Mesenchymal stem cell (in vitro differentiated cells and primary cell): ENCODE data around the gene CRYL1.

ENCODE experiments used
- DNase-seq: peaks from one replicate; pipeline ENCODE4 v3.0.0-alpha.2; 2013
- H2AFZ ChIP-seq: one replicate; pipeline ENCODE4 v1.6.1; 2013; ENCODE audit warnings: low read depth, mild to moderate bottlenecking, control low read depth, inconsistent platforms, low read length, moderate library complexity
- H2AK5ac ChIP-seq: 2 replicates; pipeline ENCODE4 v1.6.1; 2013; ENCODE audit warnings: low read length, moderate library complexity, mild to moderate bottlenecking, inconsistent platforms; ENCODE audit not compliant: severe bottlenecking
- H2BK120ac ChIP-seq: one replicate; pipeline ENCODE4 v1.6.1; 2013; ENCODE audit warnings: low read depth, mild to moderate bottlenecking, inconsistent platforms, low read length, moderate library complexity
- H2BK12ac ChIP-seq, 2 experiments: one replicate each; pipeline ENCODE4 v1.6.1; 2013; ENCODE audit warnings: inconsistent platforms in 2 of 2, low read length in 2 of 2, mild to moderate bottlenecking in 2 of 2, moderate library complexity in 2 of 2, control low read depth in 1 of 2
- H2BK15ac ChIP-seq: one replicate; pipeline ENCODE4 v1.6.1; 2013; ENCODE audit warnings: mild to moderate bottlenecking, low read depth, inconsistent platforms; ENCODE audit not compliant: poor library complexity, severe bottlenecking
- H2BK5ac ChIP-seq: 2 replicates; pipeline ENCODE4 v1.6.1; 2013; ENCODE audit warnings: low read depth, mild to moderate bottlenecking, low read length, control low read depth, inconsistent platforms; ENCODE audit not compliant: poor library complexity, severe bottlenecking
- H3K14ac ChIP-seq, 2 experiments: one replicate each; pipeline ENCODE4 v1.6.1; 2013; ENCODE audit warnings: inconsistent platforms in 2 of 2, low read length in 2 of 2, control low read depth in 1 of 2, mild to moderate bottlenecking in 1 of 2, moderate library complexity in 1 of 2
- H3K18ac ChIP-seq, 2 experiments: one replicate each; pipeline ENCODE4 v1.6.1; 2013; ENCODE audit warnings: inconsistent platforms in 2 of 2, low read length in 2 of 2, control low read depth in 1 of 2, low read depth in 1 of 2, mild to moderate bottlenecking in 1 of 2
- H3K23ac ChIP-seq, 2 experiments: one replicate each; pipeline ENCODE4 v1.6.1; 2013; ENCODE audit warnings: inconsistent platforms in 2 of 2, low read length in 2 of 2, mild to moderate bottlenecking in 2 of 2, moderate library complexity in 2 of 2, control low read depth in 1 of 2
- H3K27ac ChIP-seq: 2 replicates; pipeline ENCODE4 v1.5.1; 2013; ENCODE audit warnings: mild to moderate bottlenecking, moderate library complexity, low read length, control low read depth, inconsistent platforms; ENCODE audit not compliant: poor library complexity, severe bottlenecking
- H3K27me3 ChIP-seq, 2 experiments: 2 replicates each; pipeline versions ENCODE4 v1.6.1 to v1.7.0; 2013; ENCODE audit warnings: low read length in 2 of 2, mild to moderate bottlenecking in 2 of 2, moderate library complexity in 2 of 2, control low read depth in 1 of 2, inconsistent platforms in 1 of 2; ENCODE audit not compliant: control insufficient read depth in 1 of 2, insufficient read depth in 1 of 2
- H3K36me3 ChIP-seq, 2 experiments: 2 replicates each; pipeline versions ENCODE4 v1.6.1 to v1.7.0; 2013; ENCODE audit warnings: low read length in 2 of 2, control low read depth in 1 of 2, inconsistent platforms in 1 of 2, low read depth in 1 of 2, mild to moderate bottlenecking in 1 of 2; ENCODE audit not compliant: insufficient read depth in 2 of 2, control insufficient read depth in 1 of 2
- H3K4ac ChIP-seq, 2 experiments: one replicate each; pipeline ENCODE4 v1.6.1; 2013; ENCODE audit warnings: inconsistent platforms in 2 of 2, low read length in 2 of 2, mild to moderate bottlenecking in 2 of 2, moderate library complexity in 2 of 2, control low read depth in 1 of 2, low read depth in 1 of 2
- H3K4me1 ChIP-seq: 2 replicates; pipeline ENCODE4 v1.6.1; 2013; ENCODE audit warnings: low read depth, low read length, control low read depth; ENCODE audit not compliant: control insufficient read depth, insufficient read depth
- H3K4me2 ChIP-seq: 2 replicates; pipeline ENCODE4 v1.6.1; 2013; ENCODE audit warnings: low read length, mild to moderate bottlenecking, inconsistent platforms; ENCODE audit not compliant: poor library complexity, severe bottlenecking
- H3K4me3 ChIP-seq, 2 experiments: 2 replicates each; pipeline versions ENCODE4 v1.5.1 to v1.7.0; 2013; ENCODE audit warnings: low read length in 2 of 2, mild to moderate bottlenecking in 2 of 2, control low read depth in 1 of 2, low read depth in 1 of 2; ENCODE audit not compliant: insufficient read depth in 1 of 2
- H3K79me1 ChIP-seq: replicated peaks from 2 replicates; pipeline ENCODE4 v1.6.1; 2013; ENCODE audit warnings: mild to moderate bottlenecking, control low read depth, low read length, inconsistent platforms; ENCODE audit not compliant: poor library complexity, severe bottlenecking
- H3K9ac ChIP-seq: 2 replicates; pipeline ENCODE4 v1.7.0; 2013; ENCODE audit warnings: mild to moderate bottlenecking, low read length, moderate library complexity
- H3K9me3 ChIP-seq: 2 replicates; pipeline ENCODE4 v1.7.0; 2013; ENCODE audit warnings: mild to moderate bottlenecking, low read length; ENCODE audit not compliant: control insufficient read depth
- H4K8ac ChIP-seq: one replicate; pipeline ENCODE4 v1.6.1; 2013; ENCODE audit warnings: inconsistent platforms, mild to moderate bottlenecking, low read length, moderate library complexity
- H4K91ac ChIP-seq: one replicate; pipeline ENCODE4 v1.6.1; 2013; ENCODE audit warnings: mild to moderate bottlenecking, low read length, inconsistent platforms
- WGBS: methylation state at CpG from one replicate; pipeline ENCODE4 v1.1.7; 2013; ENCODE audit warnings: mixed read lengths; 5-methylcytosine and 5-hydroxymethylcytosine counted together

CRYL1 gene

GRCh38 chr13:20428666-20429644, 96.7 kb downstream of the CRYL1 start:
- H2BK12ac ChIP-seq = no peak overlapping the region
- H4K8ac ChIP-seq = no peak overlapping the region

DNA sequence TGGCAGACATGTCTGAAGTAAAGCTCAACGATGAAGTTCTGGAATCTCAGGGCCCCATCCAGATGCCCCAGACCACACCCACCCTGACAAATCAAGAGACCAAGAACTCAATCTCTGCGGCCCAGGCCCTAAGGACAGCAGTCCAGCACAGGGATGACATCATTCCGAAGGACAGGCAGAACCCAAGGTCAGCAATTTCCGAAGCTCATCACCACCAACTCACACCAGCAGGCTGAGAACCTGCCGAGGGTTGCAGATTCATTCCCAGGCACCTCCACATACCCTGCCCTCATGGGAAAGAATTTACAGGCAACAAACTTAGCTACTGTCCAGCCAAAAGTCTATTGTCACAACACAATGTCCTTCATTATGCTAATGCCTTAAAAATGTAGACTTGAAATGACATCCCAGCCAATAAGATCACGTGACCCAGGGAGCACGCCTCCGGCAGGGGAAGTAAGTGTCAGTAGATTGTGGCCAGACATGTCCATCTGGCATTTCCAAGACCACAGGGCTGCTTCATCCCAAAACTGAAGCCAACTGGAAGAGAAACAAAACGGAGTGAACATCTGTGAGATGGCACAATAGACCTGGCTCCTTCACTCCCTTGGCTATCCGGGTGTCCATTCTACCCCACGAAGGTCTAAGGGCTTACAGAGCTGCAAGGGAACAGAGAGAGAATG, 98.8 kb downstream of the CRYL1 start:
- no peak overlapping the region for H4K8ac ChIP-seq
- H3K27me3 ChIP-seq = no peaks in the 10 kb centered on the region
- WGBS = 69% methylated on average over 11 of the region's 11 CpGs
- no peak overlapping the region for H2AFZ ChIP-seq
- peak overlapping the region; percentile 58 for H2AK5ac ChIP-seq
- no peaks in the 10 kb centered on the region for H3K9me3 ChIP-seq
- peak; percentile 24 for DNase-seq
- H2BK15ac ChIP-seq = no peak overlapping the region
- no peak overlapping the region for H2BK12ac ChIP-seq
- H4K91ac ChIP-seq = no peak overlapping the region
- no peak overlapping the region for H3K4me3 ChIP-seq
- H3K27ac ChIP-seq = no peak overlapping the region
- H3K23ac ChIP-seq = peak overlapping the region in 1 of 2 experiments; percentile 49
- peaks cover 9% of the 10 kb centered on the region in 2 experiments for H3K36me3 ChIP-seq
- no peak overlapping the region for H3K18ac ChIP-seq
- peak overlapping the region; percentile 4 for H3K9ac ChIP-seq
- peaks cover 24% of the 10 kb centered on the region for H3K4me1 ChIP-seq
- H2BK5ac ChIP-seq = no peak overlapping the region
- no peak overlapping the region for H3K14ac ChIP-seq
- no peaks in the 10 kb centered on the region for H3K79me1 ChIP-seq
- H2BK120ac ChIP-seq = no peak overlapping the region
- no peak overlapping the region for H3K4me2 ChIP-seq
- no peak overlapping the region for H3K4ac ChIP-seq

More at GRCh38 chr13:20428666-20429644, 96.7 kb downstream of the CRYL1 start:
- H3K9ac ChIP-seq = peak overlapping the region; percentile 9
- no peak overlapping the region for H3K27ac ChIP-seq
- no peak overlapping the region for H3K23ac ChIP-seq
- H2BK120ac ChIP-seq = no peak overlapping the region
- no peak overlapping the region for H3K14ac ChIP-seq
- peaks cover 24% of the 10 kb centered on the region for H3K4me1 ChIP-seq
- no peak overlapping the region for H2BK15ac ChIP-seq
- peaks cover 10 to 12% of the 10 kb centered on the region in 2 experiments for H3K36me3 ChIP-seq
- H4K91ac ChIP-seq = no peak overlapping the region
- H3K4ac ChIP-seq = no peak overlapping the region
- no peak overlapping the region for H2BK5ac ChIP-seq
- no peak overlapping the region for H2AK5ac ChIP-seq
- H3K4me2 ChIP-seq = no peak overlapping the region
- WGBS = 93% methylated on average over 10 of the region's 11 CpGs
- H3K27me3 ChIP-seq = no peaks in the 10 kb centered on the region
- no peak for DNase-seq
- no peak overlapping the region for H2AFZ ChIP-seq
- H3K18ac ChIP-seq = no peak overlapping the region
- no peaks in the 10 kb centered on the region for H3K79me1 ChIP-seq
- H3K9me3 ChIP-seq = no peaks in the 10 kb centered on the region
- H3K4me3 ChIP-seq = no peak overlapping the region

DNA sequence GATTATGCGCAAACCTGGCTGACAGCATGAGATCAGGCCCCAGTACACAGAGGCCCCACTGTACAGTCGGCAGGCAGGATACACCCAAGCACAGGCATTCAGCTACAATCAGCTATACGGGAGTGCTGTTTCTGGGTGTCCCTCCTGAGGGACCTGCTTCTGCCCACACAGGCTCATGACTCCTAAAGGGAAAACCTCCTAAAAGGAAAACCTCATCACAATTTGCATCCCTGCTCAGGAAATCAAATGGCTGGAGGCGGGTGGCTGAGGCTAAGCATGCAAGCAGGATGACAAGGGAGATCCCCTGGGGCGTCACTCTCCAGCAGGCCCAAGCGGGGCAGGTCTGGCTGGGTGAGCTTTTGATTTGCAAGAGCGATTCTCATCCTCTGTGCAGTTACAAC, 99.8 kb downstream of the CRYL1 start:
- no peak overlapping the region for H3K4ac ChIP-seq
- H3K23ac ChIP-seq = no peak overlapping the region
- H3K79me1 ChIP-seq = no peaks in the 10 kb centered on the region
- peak overlapping the region in 1 of 2 experiments; percentile 45 for H3K14ac ChIP-seq
- 97% methylated on average over 5 of the region's 7 CpGs for WGBS
- H2BK5ac ChIP-seq = no peak overlapping the region
- H2BK120ac ChIP-seq = no peak overlapping the region
- H4K91ac ChIP-seq = no peak overlapping the region
- H3K36me3 ChIP-seq = peaks cover 1 to 4% of the 10 kb centered on the region in 2 experiments
- H4K8ac ChIP-seq = no peak overlapping the region
- no peak overlapping the region for H3K9ac ChIP-seq
- H3K9me3 ChIP-seq = no peaks in the 10 kb centered on the region
- no peak overlapping the region for H3K18ac ChIP-seq
- H2BK15ac ChIP-seq = no peak overlapping the region
- H3K4me3 ChIP-seq = no peak overlapping the region
- H2AK5ac ChIP-seq = peak overlapping the region; percentile 86
- H3K27ac ChIP-seq = peak overlapping the region; percentile 51
- H2AFZ ChIP-seq = no peak overlapping the region
- H3K27me3 ChIP-seq = no peaks in the 10 kb centered on the region
- H3K4me2 ChIP-seq = no peak overlapping the region
- H3K4me1 ChIP-seq = peaks cover 22% of the 10 kb centered on the region
- no peak overlapping the region for H2BK12ac ChIP-seq
- DNase-seq = no peak

DNA sequence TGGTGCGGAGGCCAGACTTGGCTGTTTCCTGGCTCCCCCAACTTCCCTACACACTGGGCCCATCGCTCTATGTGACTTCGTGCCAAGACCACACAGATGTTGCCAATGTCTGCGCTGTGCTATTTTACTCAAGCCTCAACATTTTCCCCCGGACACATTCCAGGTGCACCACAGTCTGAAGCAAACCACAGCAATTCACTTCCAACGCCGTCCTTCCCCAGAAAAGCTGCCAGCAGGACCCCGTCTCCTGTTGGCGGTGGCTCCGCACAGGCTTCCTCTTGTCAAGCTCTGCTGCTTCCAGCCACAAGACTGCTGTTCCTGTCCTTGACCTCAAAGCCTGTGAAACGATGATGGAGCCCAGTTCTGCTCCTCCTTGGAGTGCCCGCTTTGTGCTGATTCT, 100.7 kb downstream of the CRYL1 start:
- Histone ChIP-seq H2BK120ac (no peak overlapping the region), H3K4ac (no peak overlapping the region), H3K36me3 (peaks cover 0 to 3% of the 10 kb centered on the region in 2 experiments), H2AK5ac (peak overlapping the region; percentile 88), H4K8ac (no peak overlapping the region), H3K18ac (no peak overlapping the region), H2BK5ac (peak overlapping the region; percentile 81), H3K4me2 (no peak overlapping the region), H3K23ac (no peak overlapping the region), H3K14ac (peak overlapping the region in 1 of 2 experiments; percentile 36), H3K9me3 (no peaks in the 10 kb centered on the region), H3K27ac (peak overlapping the region; percentile 64), H3K27me3 (no peaks in the 10 kb centered on the region), H2BK15ac (no peak overlapping the region), H3K4me1 (peaks cover 24% of the 10 kb centered on the region), H3K79me1 (no peaks in the 10 kb centered on the region), H3K4me3 (no peak overlapping the region), H2BK12ac (no peak overlapping the region), H2AFZ (no peak overlapping the region), H4K91ac (no peak overlapping the region), H3K9ac (no peak overlapping the region)
- DNase-seq = no peak
- WGBS = 89% methylated on average over 12 of the region's 12 CpGs
